Activated naive CD8-positive, alpha-beta T cell treated with anti-CD3 and anti-CD28 coated beads for 36 hours (primary cell): ENCODE data around the gene C19orf18. TPM values are rescaled to one million over a fixed set of nuclear protein-coding genes. Genes with fewer than 3 reads are reported as not detected.

Experiments
- DNase-seq: peaks from one replicate; pipeline ENCODE4 v3.0.0; 2021
- H3K27ac Mint-ChIP-seq: one replicate; pipeline ENCODE4 v1.8.0; 2022; ENCODE audit warnings: mild to moderate bottlenecking, moderate library complexity, mixed read lengths
- H3K27me3 Mint-ChIP-seq: one replicate; pipeline ENCODE4 v1.8.0; 2022; ENCODE audit warnings: mild to moderate bottlenecking, mixed read lengths
- H3K36me3 Mint-ChIP-seq: one replicate; pipeline ENCODE4 v1.8.0; 2021; ENCODE audit warnings: mild to moderate bottlenecking, mixed read lengths
- H3K4me1 Mint-ChIP-seq: one replicate; pipeline ENCODE4 v1.8.0; 2021; ENCODE audit warnings: mixed read lengths
- H3K4me3 Mint-ChIP-seq: one replicate; pipeline ENCODE4 v1.8.0; 2022; ENCODE audit warnings: mild to moderate bottlenecking, moderate library complexity, mixed read lengths
- H3K9me3 Mint-ChIP-seq: one replicate; pipeline ENCODE4 v1.8.0; 2022; ENCODE audit warnings: mixed read lengths
- total RNA-seq, 2 experiments: library from RNA; stranded (reverse); gene quantifications; one replicate each; pipeline ENCODE4 v1.2.3, GENCODE V29; 2021

C19orf18 gene
- total RNA-seq, 2 experiments from 2014 or later = not detected

- Mint-ChIP-seq H3K36me3 (peaks cover 84% of the 10 kb centered on the region), H3K4me3 (no peak overlapping the region), H3K9me3 (peaks cover 56% of the 10 kb centered on the region), H3K27ac (no peak overlapping the region), H3K27me3 (no peaks in the 10 kb centered on the region), H3K4me1 (no peaks in the 10 kb centered on the region)
- DNase-seq = no peak
Observed at GRCh38 chr19:57992841-57993240, 18.5 kb upstream of the C19orf18 start.

DNA sequence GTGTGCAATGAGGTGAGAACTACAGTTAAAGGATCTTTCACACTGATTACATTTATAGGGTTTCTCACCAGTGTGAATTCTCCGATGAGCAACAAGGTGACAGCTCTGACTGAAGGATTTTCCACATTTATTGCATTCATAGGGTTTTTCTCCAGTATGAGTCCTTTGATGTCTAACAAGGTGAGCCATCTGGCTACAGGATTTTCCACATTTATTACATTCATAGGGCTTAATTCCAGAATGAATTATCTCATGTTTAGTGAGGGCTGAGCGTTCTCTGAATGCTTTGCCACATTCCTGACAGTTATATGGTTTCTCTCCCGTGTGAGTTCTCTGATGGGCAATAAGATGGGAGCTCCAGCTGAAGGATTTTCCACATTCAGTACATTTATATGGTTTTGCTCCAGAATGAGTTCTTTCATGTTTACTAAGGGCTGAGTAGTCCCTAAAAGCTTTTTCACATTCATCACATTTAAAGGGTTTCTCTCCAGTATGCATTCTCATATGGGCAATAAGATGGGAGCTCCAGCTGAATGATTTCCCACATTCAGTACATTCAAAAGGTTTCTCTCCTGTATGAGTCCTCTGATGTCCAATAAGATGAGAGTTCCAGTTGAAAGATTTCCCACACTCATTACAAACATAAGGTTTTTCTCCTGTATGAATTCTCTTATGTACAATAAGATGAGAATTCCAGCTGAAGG is 4.4 kb upstream of the C19orf18 start:
- no peak overlapping the region for H3K27ac Mint-ChIP-seq
- H3K9me3 Mint-ChIP-seq = peaks cover 88% of the 10 kb centered on the region
- H3K4me1 Mint-ChIP-seq = no peaks in the 10 kb centered on the region
- H3K4me3 Mint-ChIP-seq = no peak overlapping the region
- DNase-seq = no peak
- peaks cover 96% of the 10 kb centered on the region for H3K36me3 Mint-ChIP-seq
- H3K27me3 Mint-ChIP-seq = no peaks in the 10 kb centered on the region

DNA sequence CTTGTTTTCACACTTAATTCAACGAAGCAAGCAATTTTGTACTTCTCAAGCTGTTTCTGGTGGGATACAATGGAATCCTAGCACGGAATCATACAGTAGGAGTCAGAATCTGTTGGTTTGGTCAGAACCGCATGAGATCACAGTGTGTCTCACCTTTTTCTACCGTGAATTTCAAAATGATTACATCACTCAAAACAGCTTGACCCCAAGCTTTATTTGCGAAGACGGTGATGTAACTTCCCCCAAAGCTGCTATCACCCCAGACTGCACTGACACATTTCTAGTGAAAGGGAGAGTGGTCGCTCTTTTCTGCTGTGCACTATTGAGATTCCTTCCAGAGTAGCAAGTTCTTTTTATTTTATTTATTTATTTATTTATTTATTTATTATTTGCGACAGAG is 9.6 kb downstream of the C19orf18 start:
- no peak overlapping the region for H3K4me3 Mint-ChIP-seq
- H3K9me3 Mint-ChIP-seq = peaks cover 30% of the 10 kb centered on the region
- H3K27ac Mint-ChIP-seq = no peak overlapping the region
- no peak for DNase-seq
- no peaks in the 10 kb centered on the region for H3K4me1 Mint-ChIP-seq
- no peaks in the 10 kb centered on the region for H3K27me3 Mint-ChIP-seq
- H3K36me3 Mint-ChIP-seq = peaks cover 36% of the 10 kb centered on the region

GRCh38 chr19:57961785-57962184 is 12.5 kb downstream of the C19orf18 start:
- Mint-ChIP-seq H3K36me3 (peaks cover 35% of the 10 kb centered on the region), H3K27me3 (no peaks in the 10 kb centered on the region), H3K4me1 (no peaks in the 10 kb centered on the region), H3K9me3 (peaks cover 28% of the 10 kb centered on the region), H3K27ac (no peak overlapping the region), H3K4me3 (no peak overlapping the region)
- no peak for DNase-seq

DNA sequence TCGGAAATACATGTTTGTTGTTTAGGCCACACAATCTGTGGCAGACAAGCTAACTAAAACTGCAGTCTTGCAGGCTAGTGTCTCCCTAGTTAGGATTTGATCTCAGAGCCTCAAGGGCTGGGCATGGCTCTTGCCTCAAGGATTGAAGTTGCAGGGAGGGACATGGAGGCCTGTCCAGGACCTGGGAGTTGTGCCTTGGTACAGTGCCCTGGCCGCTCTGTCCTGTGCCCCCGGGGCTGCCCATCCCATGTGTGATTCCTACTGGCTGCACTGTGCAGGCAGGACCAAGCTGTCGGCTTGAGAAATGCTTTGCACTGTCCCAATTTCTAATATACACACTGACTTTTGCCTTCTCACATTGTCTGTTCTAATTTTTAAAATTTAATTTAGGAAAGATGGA is 19.3 kb downstream of the C19orf18 start:
- no peak overlapping the region for H3K27ac Mint-ChIP-seq
- peaks cover 5% of the 10 kb centered on the region for H3K27me3 Mint-ChIP-seq
- H3K4me1 Mint-ChIP-seq = no peaks in the 10 kb centered on the region
- peaks cover 31% of the 10 kb centered on the region for H3K36me3 Mint-ChIP-seq
- no peak for DNase-seq
- H3K9me3 Mint-ChIP-seq = peaks cover 42% of the 10 kb centered on the region
- no peak overlapping the region for H3K4me3 Mint-ChIP-seq

DNA sequence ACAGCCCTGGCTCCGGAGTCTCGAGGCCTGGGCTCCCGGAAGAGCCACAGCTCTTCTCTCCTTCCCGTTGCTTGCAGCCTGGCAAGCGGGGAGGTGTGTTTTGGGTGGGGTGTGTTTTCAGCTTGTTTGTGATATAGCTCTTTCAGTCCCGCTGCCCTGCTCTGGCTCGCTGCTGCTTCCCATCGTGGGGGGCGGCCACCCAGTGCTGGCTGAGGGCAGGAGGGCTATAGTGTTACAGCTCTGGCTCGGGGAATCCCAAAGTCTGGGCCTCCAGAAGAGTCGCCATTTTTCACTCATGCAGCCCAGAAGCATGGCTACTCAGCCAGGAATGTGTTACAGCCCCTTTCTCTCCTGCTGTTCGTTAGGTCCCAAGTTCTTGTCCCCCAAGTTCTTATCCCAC is 24.6 kb downstream of the C19orf18 start:
- Mint-ChIP-seq H3K4me3 (no peak overlapping the region), H3K36me3 (peaks cover 37% of the 10 kb centered on the region), H3K27me3 (peaks cover 5% of the 10 kb centered on the region), H3K27ac (no peak overlapping the region), H3K4me1 (peaks cover 13% of the 10 kb centered on the region), H3K9me3 (peaks cover 44% of the 10 kb centered on the region)
- DNase-seq = no peak

- no peak overlapping the region for H3K4me3 Mint-ChIP-seq
- peaks cover 13% of the 10 kb centered on the region for H3K4me1 Mint-ChIP-seq
- no peak overlapping the region for H3K27ac Mint-ChIP-seq
- peaks cover 44% of the 10 kb centered on the region for H3K9me3 Mint-ChIP-seq
- H3K27me3 Mint-ChIP-seq = peaks cover 5% of the 10 kb centered on the region
- peaks cover 37% of the 10 kb centered on the region for H3K36me3 Mint-ChIP-seq
- no peak for DNase-seq
Observed at GRCh38 chr19:57949296-57949695, 25.0 kb downstream of the C19orf18 start.

GRCh38 chr19:57947419-57948134 is 26.8 kb downstream of the C19orf18 start, which contains the start of gene ZNF256:
Gene ZNF256, minus strand, starts transcription at chr19:57947706. Its CDS starts 232 bp downstream, at chr19:57947474.
- peak; percentile 95 for DNase-seq
- H3K4me1 Mint-ChIP-seq = peaks cover 13% of the 10 kb centered on the region
- peak within 1 kb of the TSS; percentile 92 for H3K4me3 Mint-ChIP-seq
- no peaks in the 10 kb centered on the region for H3K27me3 Mint-ChIP-seq
- H3K9me3 Mint-ChIP-seq = peaks cover 48% of the 10 kb centered on the region
- H3K27ac Mint-ChIP-seq = peak within 1 kb of the TSS; percentile 95
- H3K36me3 Mint-ChIP-seq = peaks cover 46% of the 10 kb centered on the region

DNA sequence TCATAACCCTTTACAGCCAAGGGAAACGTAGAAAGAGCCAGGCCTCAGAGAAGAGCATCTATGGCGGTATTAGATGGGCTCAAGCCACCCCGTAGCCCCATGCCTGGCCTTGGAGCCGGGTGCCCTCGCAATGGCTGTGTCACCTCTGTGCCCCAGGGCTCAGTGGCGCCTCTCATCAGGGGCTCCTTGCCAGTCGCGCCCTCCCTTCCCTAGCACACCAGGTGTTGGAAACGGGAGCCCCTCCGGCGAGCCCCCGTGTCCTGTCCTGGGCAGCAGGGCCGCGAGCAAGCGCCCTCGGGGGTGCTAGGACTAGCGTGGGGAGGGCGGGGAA is 27.3 kb downstream of the C19orf18 start:
- Mint-ChIP-seq H3K27ac (peak overlapping the region; percentile 95), H3K9me3 (peaks cover 53% of the 10 kb centered on the region), H3K36me3 (peaks cover 51% of the 10 kb centered on the region), H3K4me3 (peak overlapping the region; percentile 92), H3K4me1 (peaks cover 13% of the 10 kb centered on the region), H3K27me3 (no peaks in the 10 kb centered on the region)
- no peak for DNase-seq

- Mint-ChIP-seq H3K27ac (peak overlapping the region; percentile 95), H3K36me3 (peaks cover 59% of the 10 kb centered on the region), H3K4me3 (peak overlapping the region; percentile 92), H3K27me3 (no peaks in the 10 kb centered on the region), H3K9me3 (peaks cover 57% of the 10 kb centered on the region), H3K4me1 (peaks cover 13% of the 10 kb centered on the region)
- DNase-seq = no peak
Observed at GRCh38 chr19:57946316-57946715, 28.0 kb downstream of the C19orf18 start.

- Mint-ChIP-seq H3K27ac (no peak overlapping the region), H3K4me1 (peaks cover 10% of the 10 kb centered on the region), H3K36me3 (peaks cover 94% of the 10 kb centered on the region), H3K9me3 (peaks cover 68% of the 10 kb centered on the region), H3K4me3 (no peak overlapping the region), H3K27me3 (no peaks in the 10 kb centered on the region)
- no peak for DNase-seq
Observed at GRCh38 chr19:57941593-57941992, 32.7 kb downstream of the C19orf18 start.

- Mint-ChIP-seq H3K36me3 (peaks cover 93% of the 10 kb centered on the region), H3K4me3 (no peak overlapping the region), H3K27me3 (no peaks in the 10 kb centered on the region), H3K9me3 (peaks cover 47% of the 10 kb centered on the region), H3K4me1 (peaks cover 10% of the 10 kb centered on the region), H3K27ac (no peak overlapping the region)
- DNase-seq = no peak
Observed at GRCh38 chr19:57935731-57936130, 38.6 kb downstream of the C19orf18 start.

DNA sequence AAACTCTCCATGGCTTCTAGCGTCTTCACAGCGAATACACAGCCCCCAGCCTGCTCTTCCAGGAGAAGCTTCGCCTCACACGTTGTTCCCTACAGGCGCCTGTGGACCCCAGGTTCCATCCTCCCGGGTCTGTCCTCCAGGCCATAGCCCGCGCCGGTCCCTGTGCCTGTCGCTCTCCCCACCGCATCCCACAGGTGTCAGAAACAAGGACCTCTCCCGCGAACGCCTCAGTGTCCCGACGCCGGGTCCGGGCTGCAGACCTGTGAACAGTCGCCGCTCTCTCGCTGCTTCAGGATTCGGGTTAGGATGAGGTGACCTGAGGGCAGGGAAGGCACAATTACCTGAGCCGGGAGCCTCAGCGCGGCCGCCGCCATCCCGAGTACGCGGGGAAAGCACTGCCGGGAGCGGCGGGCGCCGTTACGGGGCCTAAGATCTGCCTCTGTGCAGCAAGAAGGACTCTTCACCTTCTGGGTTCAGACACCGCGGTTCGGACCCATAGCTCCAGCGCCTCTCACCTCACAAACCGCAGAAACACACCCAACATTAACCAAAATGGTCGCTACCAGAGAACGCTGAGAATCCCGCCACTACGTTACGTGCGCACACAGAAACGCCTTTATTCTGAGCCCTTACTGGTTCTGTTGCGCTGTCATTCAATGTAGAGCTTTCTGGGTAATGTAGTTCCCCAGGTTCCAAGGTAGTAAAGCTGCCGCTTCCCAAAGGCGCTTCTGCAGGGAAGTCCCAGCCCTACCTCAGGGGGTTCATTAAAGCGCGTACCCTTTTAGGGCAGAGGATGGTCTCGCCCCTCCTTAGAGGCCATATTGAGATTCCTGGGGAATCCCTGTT is 39.3 kb downstream of the C19orf18 start, which contains the start of gene ZNF418:
ZNF418 (minus strand) TSS at position 583 of the 846 bp plus-strand sequence. CDS start 1,580 bp downstream, outside the sequence.
- Mint-ChIP-seq H3K4me3 (peak within 1 kb of the TSS; percentile 90), H3K27ac (peak within 1 kb of the TSS; percentile 87), H3K9me3 (peaks cover 52% of the 10 kb centered on the region), H3K36me3 (peaks cover 95% of the 10 kb centered on the region), H3K27me3 (no peaks in the 10 kb centered on the region), H3K4me1 (peaks cover 10% of the 10 kb centered on the region)
- DNase-seq = peak; percentile 60

GRCh38 chr19:57927587-57927986 is 46.7 kb downstream of the C19orf18 start:
- no peaks in the 10 kb centered on the region for H3K4me1 Mint-ChIP-seq
- H3K9me3 Mint-ChIP-seq = peaks cover 54% of the 10 kb centered on the region
- H3K27me3 Mint-ChIP-seq = no peaks in the 10 kb centered on the region
- no peak for DNase-seq
- no peak overlapping the region for H3K27ac Mint-ChIP-seq
- H3K4me3 Mint-ChIP-seq = no peak overlapping the region
- H3K36me3 Mint-ChIP-seq = peaks cover 90% of the 10 kb centered on the region
